Cardiac fibroblast (primary cell): ENCODE measurements around the gene HCRT.

Source experiments
- DNase-seq, 2 donors: peaks; one replicate each; pipeline versions ENCODE4 v3.0.0 to v3.0.0-alpha.2; 2010; ENCODE audit warnings: low read depth in 2 of 2
- H3K4me3 ChIP-seq, 2 donors: replicated peaks in 1 of 2; 1 replicate in 1 of 2; 2 replicates in 1 of 2; pipeline ENCODE4 v1.5.1; 2011; ENCODE audit warnings: low read depth in 2 of 2, low read length in 2 of 2, mild to moderate bottlenecking in 2 of 2, moderate library complexity in 1 of 2
- CTCF ChIP-seq: IDR thresholded peaks from one replicate; pipeline ENCODE4 v1.5.1; 2011; ENCODE audit warnings: low read depth, mild to moderate bottlenecking, low read length, inconsistent platforms

HCRT gene

GRCh38 chr17:42198897-42199296 is 13.6 kb upstream of the HCRT start:
- no peak overlapping the region for H3K4me3 ChIP-seq
- no peak for TF ChIP-seq CTCF
- DNase-seq: no peak

GRCh38 chr17:42197564-42198156 is 12.4 kb upstream of the HCRT start:
- no peak overlapping the region for H3K4me3 ChIP-seq
- no peak for DNase-seq
- TF ChIP-seq CTCF: no peak

GRCh38 chr17:42193969-42194899 is 9.0 kb upstream of the HCRT start, which contains the start of gene GHDC:
Gene GHDC, minus strand, starts transcription at chr17:42194494. Its CDS starts 913 bp downstream, at chr17:42193581.
- TF ChIP-seq CTCF: no peak
- peak within 1 kb of the TSS; percentile 54 to 75 for H3K4me3 ChIP-seq
- peak; percentile 77 to 79 for DNase-seq

- no peak for TF ChIP-seq CTCF
- DNase-seq: no peak
- H3K4me3 ChIP-seq: peak overlapping the region in 1 of 2 donors; percentile 75
Observed at GRCh38 chr17:42193216-42193968, 8.1 kb upstream of the HCRT start.

GRCh38 chr17:42192189-42193126 is 7.2 kb upstream of the HCRT start:
- TF ChIP-seq CTCF: no peak
- no peak for DNase-seq
- H3K4me3 ChIP-seq: no peak overlapping the region

GRCh38 chr17:42191275-42191608 is 6.0 kb upstream of the HCRT start:
- TF ChIP-seq CTCF: no peak
- DNase-seq: no peak
- H3K4me3 ChIP-seq: no peak overlapping the region
